HEK293 (cell line): Measurements from ENCODE around the gene PRKG2.

Experiments
- CTCF ChIA-PET: fragments of 350-600 bp; formaldehyde crosslinking; extraction: SDS; loops from one replicate; lab custom pipeline; 2021; ENCODE audit warnings: antibody characterized with exemption; lab: Yijun Ruan, JAX
- POLR2A ChIA-PET: fragments of 300-600 bp; formaldehyde crosslinking; extraction: SDS; loops from one replicate; lab custom pipeline; 2020; ENCODE audit warnings: antibody characterized with exemption, inconsistent platforms; lab: Yijun Ruan, JAX
- H3K27ac ChIP-seq: fragments of 200-500 bp; sonication (Bioruptor generic); 2 replicates; pipeline ENCODE4 v1.5.1; 2014; ENCODE audit warnings: low read depth, low read length, control low read depth, inconsistent platforms; ENCODE audit errors: extremely low read depth
- H3K36me3 ChIP-seq, 2 experiments: fragments of 200-500 bp in 1 of 2; sonication (Bioruptor generic) in 1 of 2; 1 replicate in 1 of 2; 2 replicates in 1 of 2; pipeline ENCODE4 v1.5.1; 2014 to 2017; ENCODE audit warnings: inconsistent platforms in 2 of 2, low read length in 2 of 2; ENCODE audit not compliant: control insufficient read depth in 2 of 2, insufficient read depth in 1 of 2
- H3K4me1 ChIP-seq: fragments of 200-500 bp; sonication (Bioruptor generic); 2 replicates; pipeline ENCODE4 v1.5.1; 2014; ENCODE audit warnings: mild to moderate bottlenecking, low read length, inconsistent platforms; ENCODE audit not compliant: control insufficient read depth, insufficient read depth
- H3K4me3 ChIP-seq: 2 replicates; pipeline ENCODE4 v1.5.1; 2011; ENCODE audit warnings: low read depth, mild to moderate bottlenecking, control low read depth, low read length, moderate library complexity
- H3K9me3 ChIP-seq: fragments of 200-500 bp; sonication (Bioruptor generic); 2 replicates; pipeline ENCODE4 v1.5.1; 2014; ENCODE audit warnings: low read depth, low read length, inconsistent platforms; ENCODE audit not compliant: control insufficient read depth, insufficient read depth
- ELK4 ChIP-seq: IDR thresholded peaks from 2 replicates; pipeline ENCODE4 v1.6.1; 2011; ENCODE audit warnings: mild to moderate bottlenecking, low read depth, low read length, borderline replicate concordance
- IKZF3 ChIP-seq: fragments of 450-650 bp; IDR thresholded peaks from 2 replicates; pipeline ENCODE4 v1.5.0; 2018; ENCODE audit warnings: missing biosample characterization, mild to moderate bottlenecking, missing genetic modification characterization, moderate library complexity
- KLF7 ChIP-seq: fragments of 450-650 bp; formaldehyde crosslinking; IDR thresholded peaks from 2 replicates; pipeline ENCODE4 v1.5.1; 2016; ENCODE audit warnings: missing biosample characterization, missing genetic modification characterization, borderline replicate concordance
- KLF9 ChIP-seq: fragments of 450-650 bp; formaldehyde crosslinking; IDR thresholded peaks from 2 replicates; pipeline ENCODE4 v1.5.1; 2016; ENCODE audit warnings: missing biosample characterization, missing genetic modification characterization, low read depth
- MEIS1 ChIP-seq: sonication (generic); formaldehyde crosslinking; IDR thresholded peaks from 2 replicates; pipeline ENCODE4 v1.8.1; 2022; ENCODE audit warnings: missing genetic modification reagents, mild to moderate bottlenecking, borderline replicate concordance
- PRDM1 ChIP-seq: fragments of 450-650 bp; formaldehyde crosslinking; IDR thresholded peaks from 2 replicates; pipeline ENCODE4; 2016; ENCODE audit warnings: missing biosample characterization, missing genetic modification characterization
- TCF7L2 ChIP-seq: IDR thresholded peaks from 2 replicates; pipeline ENCODE4 v1.6.1; 2011; ENCODE audit warnings: low read depth, mild to moderate bottlenecking, inconsistent platforms, low read length, moderate library complexity, borderline replicate concordance
- ZFHX2 ChIP-seq: fragments of 450-650 bp; formaldehyde crosslinking; conservative IDR thresholded peaks from 2 replicates; pipeline ENCODE4 v1.5.1; 2016; ENCODE audit warnings: missing biosample characterization, missing genetic modification characterization
- ZFP41 ChIP-seq: fragments of 450-650 bp; formaldehyde crosslinking; IDR thresholded peaks from 2 replicates; pipeline ENCODE4 v1.5.1; 2016; ENCODE audit warnings: missing biosample characterization, missing genetic modification characterization, borderline replicate concordance
- ZNF239 ChIP-seq: fragments of 450-650 bp; formaldehyde crosslinking; IDR thresholded peaks from 2 replicates; pipeline ENCODE4 v1.5.1; 2016; ENCODE audit warnings: missing biosample characterization, missing genetic modification characterization
- ZNF292 ChIP-seq: fragments of 450-650 bp; formaldehyde crosslinking; IDR thresholded peaks from 2 replicates; pipeline ENCODE4 v1.5.1; 2016; ENCODE audit warnings: low read depth, missing biosample characterization, missing genetic modification characterization, borderline replicate concordance
- ZNF518A ChIP-seq: fragments of 450-650 bp; formaldehyde crosslinking; conservative IDR thresholded peaks from 2 replicates; pipeline ENCODE4 v1.5.1; 2016; ENCODE audit warnings: low read depth, missing biosample characterization, missing genetic modification characterization
- ZNF623 ChIP-seq: fragments of 450-650 bp; formaldehyde crosslinking; IDR thresholded peaks from 2 replicates; pipeline ENCODE4 v1.5.1; 2016; ENCODE audit warnings: missing biosample characterization, missing genetic modification characterization
- ZNF654 ChIP-seq: fragments of 450-650 bp; formaldehyde crosslinking; IDR thresholded peaks from 2 replicates; pipeline ENCODE4 v1.5.1; 2016; ENCODE audit warnings: low read depth, missing biosample characterization, missing genetic modification characterization
- ZXDB ChIP-seq: fragments of 450-650 bp; formaldehyde crosslinking; IDR thresholded peaks from 2 replicates; pipeline ENCODE4 v1.5.1; 2016; ENCODE audit warnings: missing biosample characterization, missing genetic modification characterization
- TF ChIP-seq, protein P1 (sequence below): fragments of 450-650 bp; formaldehyde crosslinking; IDR thresholded peaks from 2 replicates; pipeline ENCODE4 v1.5.1; 2016; ENCODE audit warnings: missing biosample characterization, missing genetic modification characterization, low read depth
- TF ChIP-seq, protein P2 (sequence below): fragments of 450-650 bp; formaldehyde crosslinking; IDR thresholded peaks from 2 replicates; pipeline ENCODE4 v1.5.1; 2016; ENCODE audit warnings: missing biosample characterization, missing genetic modification characterization
- TF ChIP-seq, protein P3 (sequence below): fragments of 450-650 bp; formaldehyde crosslinking; IDR thresholded peaks from 2 replicates; pipeline ENCODE4 v1.5.0; 2017; ENCODE audit warnings: missing biosample characterization, missing genetic modification characterization, borderline replicate concordance
- TF ChIP-seq, protein P4 (sequence below): fragments of 450-650 bp; formaldehyde crosslinking; IDR thresholded peaks from 2 replicates; pipeline ENCODE4 v1.5.1; 2016; ENCODE audit warnings: missing biosample characterization, missing genetic modification characterization

PRKG2 gene

DNA sequence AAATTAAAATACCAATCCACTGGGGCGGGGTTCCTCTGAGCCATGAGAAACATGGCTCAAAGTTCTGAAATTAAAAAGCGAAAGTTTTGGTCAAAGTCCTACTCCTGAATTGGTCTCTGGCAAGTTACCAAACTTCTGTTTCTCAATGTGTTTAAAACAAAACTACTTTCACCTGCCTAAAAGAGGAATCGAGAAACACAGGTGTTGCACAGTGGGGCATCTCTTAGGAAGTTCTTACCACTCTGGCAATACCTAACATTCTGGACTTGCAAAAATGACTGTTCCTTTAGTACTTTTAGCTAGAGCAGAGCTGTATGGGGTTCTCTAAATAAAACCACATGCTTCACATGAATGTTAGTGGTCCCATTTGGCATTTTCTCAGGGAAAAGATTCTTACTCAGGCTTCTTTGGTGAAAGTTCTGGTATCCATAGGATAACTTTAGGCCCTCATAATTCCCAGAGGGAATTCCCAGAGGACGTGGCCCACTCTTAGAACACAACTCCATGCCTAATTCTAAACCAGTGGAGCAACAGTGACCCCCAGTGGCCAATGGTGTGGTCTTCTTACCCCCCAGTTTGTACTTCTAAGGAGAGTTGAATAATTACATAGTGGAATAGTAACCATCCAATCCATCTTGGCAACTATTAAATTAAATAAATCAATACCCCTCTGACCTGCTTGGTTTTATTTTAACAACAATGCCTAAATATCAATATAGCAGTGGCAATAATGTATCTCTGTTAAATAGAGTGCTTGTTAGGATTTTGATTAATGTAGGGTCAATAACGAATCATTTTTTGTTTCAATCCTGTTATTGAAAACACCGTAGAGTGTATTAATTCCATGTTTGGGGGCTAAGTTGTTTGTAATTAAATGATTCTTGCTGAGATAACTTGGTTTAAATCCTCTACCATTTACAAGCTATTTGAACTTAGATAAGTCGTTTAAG is 162.6 kb downstream of the PRKG2 start:
- H3K4me3 ChIP-seq, result no peak overlapping the region
- H3K27ac ChIP-seq, result no peak overlapping the region
- ChIA-PET CTCF (interaction anchor here (0.6 to 2.9 kb wide), 17 partner anchors 10 to 693 kb away, joined by 3 to 16 read pairs (median 3); no protein-coding TSS in a partner anchor), POLR2A (no interaction called here)
- H3K9me3 ChIP-seq, result no peaks in the 10 kb centered on the region
- no peaks in the 10 kb centered on the region for H3K36me3 ChIP-seq
- no peaks in the 10 kb centered on the region for H3K4me1 ChIP-seq
- TF ChIP-seq IKZF3 (tag by site-specific recombination), result peak; percentile 27; the same call in 1 of the 2 replicates
- TF ChIP-seq, protein P1, sequence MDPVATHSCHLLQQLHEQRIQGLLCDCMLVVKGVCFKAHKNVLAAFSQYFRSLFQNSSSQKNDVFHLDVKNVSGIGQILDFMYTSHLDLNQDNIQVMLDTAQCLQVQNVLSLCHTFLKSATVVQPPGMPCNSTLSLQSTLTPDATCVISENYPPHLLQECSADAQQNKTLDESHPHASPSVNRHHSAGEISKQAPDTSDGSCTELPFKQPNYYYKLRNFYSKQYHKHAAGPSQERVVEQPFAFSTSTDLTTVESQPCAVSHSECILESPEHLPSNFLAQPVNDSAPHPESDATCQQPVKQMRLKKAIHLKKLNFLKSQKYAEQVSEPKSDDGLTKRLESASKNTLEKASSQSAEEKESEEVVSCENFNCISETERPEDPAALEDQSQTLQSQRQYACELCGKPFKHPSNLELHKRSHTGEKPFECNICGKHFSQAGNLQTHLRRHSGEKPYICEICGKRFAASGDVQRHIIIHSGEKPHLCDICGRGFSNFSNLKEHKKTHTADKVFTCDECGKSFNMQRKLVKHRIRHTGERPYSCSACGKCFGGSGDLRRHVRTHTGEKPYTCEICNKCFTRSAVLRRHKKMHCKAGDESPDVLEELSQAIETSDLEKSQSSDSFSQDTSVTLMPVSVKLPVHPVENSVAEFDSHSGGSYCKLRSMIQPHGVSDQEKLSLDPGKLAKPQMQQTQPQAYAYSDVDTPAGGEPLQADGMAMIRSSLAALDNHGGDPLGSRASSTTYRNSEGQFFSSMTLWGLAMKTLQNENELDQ, result no peak
- no peak for TF ChIP-seq ZXDB
- TF ChIP-seq MEIS1 (CRISPR knock-in tag), result no peak
- no peak for TF ChIP-seq TCF7L2
- no peak for TF ChIP-seq ZNF292 (tag by site-specific recombination)
- no peak for TF ChIP-seq ZFHX2
- no peak for TF ChIP-seq ZNF623 (tag by site-specific recombination)
- TF ChIP-seq ZNF518A (tag by site-specific recombination), result no peak
- TF ChIP-seq KLF9 (tag by site-specific recombination), result no peak
- TF ChIP-seq, protein P2, sequence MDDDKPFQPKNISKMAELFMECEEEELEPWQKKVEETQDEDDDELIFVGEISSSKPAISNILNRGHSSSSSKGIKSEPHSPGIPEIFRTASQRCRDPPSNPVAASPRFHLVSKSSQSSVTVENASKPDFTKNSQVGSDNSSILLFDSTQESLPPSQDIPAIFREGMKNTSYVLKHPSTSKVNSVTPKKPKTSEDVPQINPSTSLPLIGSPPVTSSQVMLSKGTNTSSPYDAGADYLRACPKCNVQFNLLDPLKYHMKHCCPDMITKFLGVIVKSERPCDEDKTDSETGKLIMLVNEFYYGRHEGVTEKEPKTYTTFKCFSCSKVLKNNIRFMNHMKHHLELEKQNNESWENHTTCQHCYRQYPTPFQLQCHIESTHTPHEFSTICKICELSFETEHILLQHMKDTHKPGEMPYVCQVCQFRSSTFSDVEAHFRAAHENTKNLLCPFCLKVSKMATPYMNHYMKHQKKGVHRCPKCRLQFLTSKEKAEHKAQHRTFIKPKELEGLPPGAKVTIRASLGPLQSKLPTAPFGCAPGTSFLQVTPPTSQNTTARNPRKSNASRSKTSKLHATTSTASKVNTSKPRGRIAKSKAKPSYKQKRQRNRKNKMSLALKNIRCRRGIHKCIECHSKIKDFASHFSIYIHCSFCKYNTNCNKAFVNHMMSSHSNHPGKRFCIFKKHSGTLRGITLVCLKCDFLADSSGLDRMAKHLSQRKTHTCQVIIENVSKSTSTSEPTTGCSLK (tag by site-specific recombination), result no peak
- TF ChIP-seq, protein P3, sequence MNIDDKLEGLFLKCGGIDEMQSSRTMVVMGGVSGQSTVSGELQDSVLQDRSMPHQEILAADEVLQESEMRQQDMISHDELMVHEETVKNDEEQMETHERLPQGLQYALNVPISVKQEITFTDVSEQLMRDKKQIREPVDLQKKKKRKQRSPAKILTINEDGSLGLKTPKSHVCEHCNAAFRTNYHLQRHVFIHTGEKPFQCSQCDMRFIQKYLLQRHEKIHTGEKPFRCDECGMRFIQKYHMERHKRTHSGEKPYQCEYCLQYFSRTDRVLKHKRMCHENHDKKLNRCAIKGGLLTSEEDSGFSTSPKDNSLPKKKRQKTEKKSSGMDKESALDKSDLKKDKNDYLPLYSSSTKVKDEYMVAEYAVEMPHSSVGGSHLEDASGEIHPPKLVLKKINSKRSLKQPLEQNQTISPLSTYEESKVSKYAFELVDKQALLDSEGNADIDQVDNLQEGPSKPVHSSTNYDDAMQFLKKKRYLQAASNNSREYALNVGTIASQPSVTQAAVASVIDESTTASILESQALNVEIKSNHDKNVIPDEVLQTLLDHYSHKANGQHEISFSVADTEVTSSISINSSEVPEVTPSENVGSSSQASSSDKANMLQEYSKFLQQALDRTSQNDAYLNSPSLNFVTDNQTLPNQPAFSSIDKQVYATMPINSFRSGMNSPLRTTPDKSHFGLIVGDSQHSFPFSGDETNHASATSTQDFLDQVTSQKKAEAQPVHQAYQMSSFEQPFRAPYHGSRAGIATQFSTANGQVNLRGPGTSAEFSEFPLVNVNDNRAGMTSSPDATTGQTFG (tag by site-specific recombination), result no peak
- TF ChIP-seq ZNF239 (tag by site-specific recombination), result no peak
- TF ChIP-seq, protein P4, sequence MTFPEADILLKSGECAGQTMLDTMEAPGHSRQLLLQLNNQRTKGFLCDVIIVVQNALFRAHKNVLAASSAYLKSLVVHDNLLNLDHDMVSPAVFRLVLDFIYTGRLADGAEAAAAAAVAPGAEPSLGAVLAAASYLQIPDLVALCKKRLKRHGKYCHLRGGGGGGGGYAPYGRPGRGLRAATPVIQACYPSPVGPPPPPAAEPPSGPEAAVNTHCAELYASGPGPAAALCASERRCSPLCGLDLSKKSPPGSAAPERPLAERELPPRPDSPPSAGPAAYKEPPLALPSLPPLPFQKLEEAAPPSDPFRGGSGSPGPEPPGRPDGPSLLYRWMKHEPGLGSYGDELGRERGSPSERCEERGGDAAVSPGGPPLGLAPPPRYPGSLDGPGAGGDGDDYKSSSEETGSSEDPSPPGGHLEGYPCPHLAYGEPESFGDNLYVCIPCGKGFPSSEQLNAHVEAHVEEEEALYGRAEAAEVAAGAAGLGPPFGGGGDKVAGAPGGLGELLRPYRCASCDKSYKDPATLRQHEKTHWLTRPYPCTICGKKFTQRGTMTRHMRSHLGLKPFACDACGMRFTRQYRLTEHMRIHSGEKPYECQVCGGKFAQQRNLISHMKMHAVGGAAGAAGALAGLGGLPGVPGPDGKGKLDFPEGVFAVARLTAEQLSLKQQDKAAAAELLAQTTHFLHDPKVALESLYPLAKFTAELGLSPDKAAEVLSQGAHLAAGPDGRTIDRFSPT (tag by site-specific recombination), result no peak
- TF ChIP-seq ELK4, result no peak
- TF ChIP-seq ZFP41 (tag by site-specific recombination), result no peak
- no peak for TF ChIP-seq KLF7 (tag by site-specific recombination)
- TF ChIP-seq PRDM1 (tag by site-specific recombination), result peak; percentile 15; the same call in 1 of the 2 replicates
- TF ChIP-seq ZNF654, result peak; percentile 77
